HEK293 (cell line): ENCODE results near the gene AIPL1.

Experiments used
- CTCF ChIA-PET: fragments of 350-600 bp; formaldehyde crosslinking; extraction: SDS; loops from one replicate; lab custom pipeline; 2021; ENCODE audit warnings: antibody characterized with exemption; lab: Yijun Ruan, JAX
- POLR2A ChIA-PET: fragments of 300-600 bp; formaldehyde crosslinking; extraction: SDS; loops from one replicate; lab custom pipeline; 2020; ENCODE audit warnings: antibody characterized with exemption, inconsistent platforms; lab: Yijun Ruan, JAX
- H3K27ac ChIP-seq: fragments of 200-500 bp; sonication (Bioruptor generic); 2 replicates; pipeline ENCODE4 v1.5.1; 2014; ENCODE audit warnings: low read depth, low read length, control low read depth, inconsistent platforms; ENCODE audit errors: extremely low read depth
- H3K36me3 ChIP-seq, 2 experiments: fragments of 200-500 bp in 1 of 2; sonication (Bioruptor generic) in 1 of 2; 1 replicate in 1 of 2; 2 replicates in 1 of 2; pipeline ENCODE4 v1.5.1; 2014 to 2017; ENCODE audit warnings: inconsistent platforms in 2 of 2, low read length in 2 of 2; ENCODE audit not compliant: control insufficient read depth in 2 of 2, insufficient read depth in 1 of 2
- H3K4me1 ChIP-seq: fragments of 200-500 bp; sonication (Bioruptor generic); 2 replicates; pipeline ENCODE4 v1.5.1; 2014; ENCODE audit warnings: mild to moderate bottlenecking, low read length, inconsistent platforms; ENCODE audit not compliant: control insufficient read depth, insufficient read depth
- H3K4me3 ChIP-seq: 2 replicates; pipeline ENCODE4 v1.5.1; 2011; ENCODE audit warnings: low read depth, mild to moderate bottlenecking, control low read depth, low read length, moderate library complexity
- H3K9me3 ChIP-seq: fragments of 200-500 bp; sonication (Bioruptor generic); 2 replicates; pipeline ENCODE4 v1.5.1; 2014; ENCODE audit warnings: low read depth, low read length, inconsistent platforms; ENCODE audit not compliant: control insufficient read depth, insufficient read depth
- EGR2 ChIP-seq: fragments of 450-650 bp; formaldehyde crosslinking; IDR thresholded peaks from 2 replicates; pipeline ENCODE4 v1.5.1; 2016; ENCODE audit warnings: low read depth, missing biosample characterization, missing genetic modification characterization
- GLIS2 ChIP-seq: fragments of 450-650 bp; formaldehyde crosslinking; IDR thresholded peaks from 2 replicates; pipeline ENCODE4 v1.5.1; 2016; ENCODE audit warnings: missing biosample characterization, missing genetic modification characterization
- KLF1 ChIP-seq: fragments of 450-650 bp; formaldehyde crosslinking; IDR thresholded peaks from 2 replicates; pipeline ENCODE4 v1.5.1; 2016; ENCODE audit warnings: missing biosample characterization, missing genetic modification characterization
- MZF1 ChIP-seq: fragments of 450-650 bp; formaldehyde crosslinking; IDR thresholded peaks from 2 replicates; pipeline ENCODE4 v1.5.1; 2017; ENCODE audit warnings: missing biosample characterization, missing genetic modification characterization, borderline replicate concordance
- SCRT2 ChIP-seq: fragments of 450-650 bp; formaldehyde crosslinking; IDR thresholded peaks from 2 replicates; pipeline ENCODE4 v1.5.1; 2016; ENCODE audit warnings: missing biosample characterization, missing genetic modification characterization
- SETDB1 ChIP-seq: IDR thresholded peaks from one replicate; pipeline ENCODE4 v1.6.1; 2017; ENCODE audit warnings: mild to moderate bottlenecking, low read length, moderate library complexity, mixed read lengths; ENCODE audit not compliant: insufficient read length
- TRIM28 ChIP-seq: IDR thresholded peaks from 2 replicates; pipeline ENCODE4 v1.6.1; 2011; ENCODE audit warnings: low read length, control low read depth, borderline replicate concordance
- ZBTB8A ChIP-seq: fragments of 450-650 bp; formaldehyde crosslinking; IDR thresholded peaks from 2 replicates; pipeline ENCODE4 v1.5.1; 2016; ENCODE audit warnings: missing biosample characterization, missing genetic modification characterization
- ZFHX2 ChIP-seq: fragments of 450-650 bp; formaldehyde crosslinking; conservative IDR thresholded peaks from 2 replicates; pipeline ENCODE4 v1.5.1; 2016; ENCODE audit warnings: missing biosample characterization, missing genetic modification characterization
- ZNF221 ChIP-seq: fragments of 450-650 bp; formaldehyde crosslinking; IDR thresholded peaks from 2 replicates; pipeline ENCODE4 v1.5.1; 2017; ENCODE audit warnings: missing biosample characterization, missing genetic modification characterization, borderline replicate concordance
- ZNF239 ChIP-seq: fragments of 450-650 bp; formaldehyde crosslinking; IDR thresholded peaks from 2 replicates; pipeline ENCODE4 v1.5.1; 2016; ENCODE audit warnings: missing biosample characterization, missing genetic modification characterization
- ZNF324 ChIP-seq: fragments of 450-650 bp; formaldehyde crosslinking; IDR thresholded peaks from 2 replicates; pipeline ENCODE4 v1.5.1; 2016; ENCODE audit warnings: missing biosample characterization, missing genetic modification characterization
- ZNF560 ChIP-seq: fragments of 450-650 bp; formaldehyde crosslinking; IDR thresholded peaks from 2 replicates; pipeline ENCODE4 v1.5.1; 2017; ENCODE audit warnings: missing biosample characterization, missing genetic modification characterization, borderline replicate concordance
- ZNF664 ChIP-seq: fragments of 450-650 bp; formaldehyde crosslinking; IDR thresholded peaks from 2 replicates; pipeline ENCODE4 v1.5.1; 2016; ENCODE audit warnings: missing biosample characterization, missing genetic modification characterization
- ZNF776 ChIP-seq: fragments of 450-650 bp; formaldehyde crosslinking; IDR thresholded peaks from 2 replicates; pipeline ENCODE4 v1.5.0; 2017; ENCODE audit warnings: missing biosample characterization, missing genetic modification characterization, borderline replicate concordance
- ZNF791 ChIP-seq: fragments of 450-650 bp; formaldehyde crosslinking; IDR thresholded peaks from 2 replicates; pipeline ENCODE4 v1.5.1; 2016; ENCODE audit warnings: missing biosample characterization, missing genetic modification characterization
- TF ChIP-seq, protein P1 (sequence below): fragments of 450-650 bp; formaldehyde crosslinking; IDR thresholded peaks from 2 replicates; pipeline ENCODE4 v1.5.1; 2017; ENCODE audit warnings: missing biosample characterization, missing genetic modification characterization
- TF ChIP-seq, protein P2 (sequence below): fragments of 450-650 bp; formaldehyde crosslinking; IDR thresholded peaks from 2 replicates; pipeline ENCODE4 v1.5.1; 2017; ENCODE audit warnings: missing biosample characterization, mild to moderate bottlenecking, missing genetic modification characterization, moderate library complexity
- TF ChIP-seq, protein P3 (sequence below): fragments of 450-650 bp; formaldehyde crosslinking; IDR thresholded peaks from 2 replicates; pipeline ENCODE4 v1.5.1; 2017; ENCODE audit warnings: missing biosample characterization, missing genetic modification characterization

Gene AIPL1

DNA sequence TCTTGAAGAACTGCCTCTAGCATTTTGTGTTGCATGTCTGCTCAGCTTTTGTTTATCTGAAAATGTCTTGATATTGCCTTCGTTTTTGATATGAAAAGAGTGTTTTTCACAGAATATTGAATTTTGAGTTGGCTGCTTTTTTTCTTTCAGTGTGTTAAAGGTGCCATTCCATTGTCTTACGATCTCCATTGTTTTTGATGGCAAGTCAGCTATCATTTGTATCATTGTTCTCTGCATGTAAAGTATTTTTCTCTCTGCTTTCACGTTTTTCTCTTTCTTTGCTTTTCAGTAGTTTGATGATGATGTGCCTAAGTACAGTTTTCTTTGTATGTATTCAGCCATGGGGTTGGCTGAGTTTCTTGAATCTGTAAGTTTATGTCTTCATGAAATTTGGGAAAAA is 57.0 kb downstream of the AIPL1 start:
- POLR2A ChIA-PET: no interaction called here
- no peaks in the 10 kb centered on the region for H3K9me3 ChIP-seq
- H3K4me3 ChIP-seq: no peak overlapping the region
- H3K4me1 ChIP-seq: peaks cover 4% of the 10 kb centered on the region; the same call in 1 of the 2 replicates
- CTCF ChIA-PET: no interaction called here
- no peak overlapping the region for H3K27ac ChIP-seq
- H3K36me3 ChIP-seq: no peaks in the 10 kb centered on the region
- TF ChIP-seq SETDB1 (peak; percentile 63), TRIM28 (peak; percentile 77)
- TF ChIP-seq, protein P1, sequence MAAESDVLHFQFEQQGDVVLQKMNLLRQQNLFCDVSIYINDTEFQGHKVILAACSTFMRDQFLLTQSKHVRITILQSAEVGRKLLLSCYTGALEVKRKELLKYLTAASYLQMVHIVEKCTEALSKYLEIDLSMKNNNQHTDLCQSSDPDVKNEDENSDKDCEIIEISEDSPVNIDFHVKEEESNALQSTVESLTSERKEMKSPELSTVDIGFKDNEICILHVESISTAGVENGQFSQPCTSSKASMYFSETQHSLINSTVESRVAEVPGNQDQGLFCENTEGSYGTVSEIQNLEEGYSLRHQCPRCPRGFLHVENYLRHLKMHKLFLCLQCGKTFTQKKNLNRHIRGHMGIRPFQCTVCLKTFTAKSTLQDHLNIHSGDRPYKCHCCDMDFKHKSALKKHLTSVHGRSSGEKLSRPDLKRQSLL (tag by site-specific recombination): no peak

DNA sequence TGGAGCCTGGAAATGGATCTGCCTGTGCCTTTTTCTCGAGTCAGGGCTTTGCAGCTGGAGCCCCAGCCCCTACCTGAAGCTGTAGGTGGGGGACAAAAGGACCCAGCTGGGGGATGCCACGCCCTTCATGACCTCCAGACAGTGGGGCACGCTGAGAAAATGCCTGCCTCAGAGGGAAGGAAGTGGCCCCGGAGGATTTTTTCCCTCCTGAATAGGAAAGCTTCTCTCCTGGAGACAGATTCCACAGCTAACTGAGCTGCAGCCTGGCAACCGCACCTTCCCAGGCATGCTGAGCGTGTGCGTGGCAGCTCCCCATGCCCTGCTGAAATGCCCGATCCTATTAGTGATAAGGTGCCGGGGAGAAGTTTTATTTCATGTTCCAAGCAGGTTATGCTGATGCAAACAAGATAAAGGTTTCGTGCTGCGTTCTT is 58.0 kb downstream of the AIPL1 start:
- POLR2A ChIA-PET: no interaction called here
- H3K36me3 ChIP-seq: no peaks in the 10 kb centered on the region
- TF ChIP-seq, protein P2, sequence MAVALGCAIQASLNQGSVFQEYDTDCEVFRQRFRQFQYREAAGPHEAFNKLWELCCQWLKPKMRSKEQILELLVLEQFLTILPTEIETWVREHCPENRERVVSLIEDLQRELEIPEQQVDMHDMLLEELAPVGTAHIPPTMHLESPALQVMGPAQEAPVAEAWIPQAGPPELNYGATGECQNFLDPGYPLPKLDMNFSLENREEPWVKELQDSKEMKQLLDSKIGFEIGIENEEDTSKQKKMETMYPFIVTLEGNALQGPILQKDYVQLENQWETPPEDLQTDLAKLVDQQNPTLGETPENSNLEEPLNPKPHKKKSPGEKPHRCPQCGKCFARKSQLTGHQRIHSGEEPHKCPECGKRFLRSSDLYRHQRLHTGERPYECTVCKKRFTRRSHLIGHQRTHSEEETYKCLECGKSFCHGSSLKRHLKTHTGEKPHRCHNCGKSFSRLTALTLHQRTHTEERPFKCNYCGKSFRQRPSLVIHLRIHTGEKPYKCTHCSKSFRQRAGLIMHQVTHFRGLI (tag by site-specific recombination): no peak
- no peak for TF ChIP-seq ZBTB8A (tag by site-specific recombination)
- TF ChIP-seq KLF1 (tag by site-specific recombination): no peak
- TF ChIP-seq ZNF776 (tag by site-specific recombination): no peak
- TF ChIP-seq ZNF221 (tag by site-specific recombination): no peak
- no peak for TF ChIP-seq ZNF791
- no peak for TF ChIP-seq MZF1 (tag by site-specific recombination)
- TF ChIP-seq, protein P3, sequence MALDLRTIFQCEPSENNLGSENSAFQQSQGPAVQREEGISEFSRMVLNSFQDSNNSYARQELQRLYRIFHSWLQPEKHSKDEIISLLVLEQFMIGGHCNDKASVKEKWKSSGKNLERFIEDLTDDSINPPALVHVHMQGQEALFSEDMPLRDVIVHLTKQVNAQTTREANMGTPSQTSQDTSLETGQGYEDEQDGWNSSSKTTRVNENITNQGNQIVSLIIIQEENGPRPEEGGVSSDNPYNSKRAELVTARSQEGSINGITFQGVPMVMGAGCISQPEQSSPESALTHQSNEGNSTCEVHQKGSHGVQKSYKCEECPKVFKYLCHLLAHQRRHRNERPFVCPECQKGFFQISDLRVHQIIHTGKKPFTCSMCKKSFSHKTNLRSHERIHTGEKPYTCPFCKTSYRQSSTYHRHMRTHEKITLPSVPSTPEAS: no peak
- no peak for TF ChIP-seq ZNF560 (tag by site-specific recombination)
- TF ChIP-seq ZNF239: no peak
- CTCF ChIA-PET: no interaction called here
- no peak overlapping the region for H3K27ac ChIP-seq
- H3K4me3 ChIP-seq: no peak overlapping the region
- H3K9me3 ChIP-seq: no peaks in the 10 kb centered on the region
- peaks cover 4% of the 10 kb centered on the region; the same call in 1 of the 2 replicates for H3K4me1 ChIP-seq

DNA sequence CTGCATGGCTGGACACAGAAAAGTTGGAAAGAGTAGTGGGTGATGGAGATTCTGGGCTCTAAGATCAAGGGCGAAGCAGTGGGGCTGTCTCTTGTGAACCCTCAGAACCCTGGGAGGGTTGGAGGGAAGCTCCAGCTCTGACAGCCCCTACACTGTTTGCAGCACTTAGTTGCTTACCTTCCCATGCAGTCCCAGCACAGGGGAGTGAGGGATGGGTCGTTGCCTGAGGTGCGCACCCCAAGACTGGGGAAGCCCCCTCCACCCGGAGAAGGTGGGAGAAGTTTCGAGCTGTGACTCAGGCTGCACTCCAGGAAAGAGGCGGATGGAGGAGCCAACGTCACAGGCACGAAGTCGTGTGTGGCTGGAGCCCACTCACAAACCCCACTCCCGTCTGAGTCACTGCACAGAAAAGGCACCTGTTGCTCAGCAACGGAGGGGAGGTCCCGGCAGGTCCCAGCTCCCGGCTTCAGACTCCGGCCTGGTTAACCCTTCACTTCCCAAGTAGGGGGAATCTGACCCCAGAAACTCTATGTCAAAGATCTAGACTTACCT is 60.1 kb downstream of the AIPL1 start:
- POLR2A ChIA-PET: no interaction called here
- H3K9me3 ChIP-seq: no peaks in the 10 kb centered on the region
- TF ChIP-seq ZFHX2 (tag by site-specific recombination) (peak; percentile 80), ZNF324 (no peak), SCRT2 (peak; percentile 68), GLIS2 (tag by site-specific recombination) (0 out of 2 replicates have a peak, but pooled peaks have one; percentile 22), EGR2 (tag by site-specific recombination) (peak; percentile 78), ZNF664 (tag by site-specific recombination) (no peak)
- TF ChIP-seq, all 188 proteins: peak for 4
- CTCF ChIA-PET: no interaction called here
- Histone ChIP-seq H3K4me3 (no peak overlapping the region), H3K27ac (no peak overlapping the region), H3K36me3 (no peaks in the 10 kb centered on the region), H3K4me1 (peaks cover 4% of the 10 kb centered on the region; the same call in 1 of the 2 replicates)
